UCSD-AML1 (cell line): ENCODE results near the gene PDGFC.

Source experiments
- DNase-seq: peaks from one replicate; lab custom pipeline; 2025; ENCODE audit not compliant: unreplicated experiment; lab: John Stamatoyannopoulos, UW

The PDGFC gene

GRCh38 chr4:156756118-156756517, 215.5 kb downstream of the PDGFC start:
- DNase-seq = no peak

GRCh38 chr4:156754832-156755570, 216.6 kb downstream of the PDGFC start:
- DNase-seq = no peak

- DNase-seq = no peak
Measured at GRCh38 chr4:156751486-156751885, 220.1 kb downstream of the PDGFC start.

- no peak for DNase-seq
Measured at GRCh38 chr4:156749426-156750403, 221.9 kb downstream of the PDGFC start.

- DNase-seq = no peak
Measured at GRCh38 chr4:156746111-156746510, 225.5 kb downstream of the PDGFC start.

GRCh38 chr4:156738766-156739165, 232.8 kb downstream of the PDGFC start:
- DNase-seq = no peak

GRCh38 chr4:156734965-156735895, 236.4 kb downstream of the PDGFC start:
- DNase-seq = no peak

- DNase-seq = no peak
Measured at GRCh38 chr4:156733582-156733981, 238.0 kb downstream of the PDGFC start.

- DNase-seq = no peak
Measured at GRCh38 chr4:156732634-156733033, 239.0 kb downstream of the PDGFC start.

- no peak for DNase-seq
Measured at GRCh38 chr4:156729416-156729815, 242.2 kb downstream of the PDGFC start.

GRCh38 chr4:156725257-156725656, 246.3 kb downstream of the PDGFC start:
- DNase-seq = no peak

GRCh38 chr4:156723951-156724668, 247.5 kb downstream of the PDGFC start:
- no peak for DNase-seq

- no peak for DNase-seq
Measured at GRCh38 chr4:156718226-156718625, 253.4 kb downstream of the PDGFC start.

GRCh38 chr4:156711193-156711590, 260.4 kb downstream of the PDGFC start:
- DNase-seq = no peak
